Ecto neural progenitor cell (in vitro differentiated cells): Measurements from ENCODE around the gene CAMK2G.
A peak's percentile ranks its signal among the peaks of the same experiment; 100 is the strongest.
"Not testable (repeated sequence)": the region's sequence is repeated elsewhere in the genome, so short reads cannot be mapped to it uniquely, and the experiment has no call there.

Experiments used
- DNase-seq: peaks from one replicate; pipeline ENCODE4 v3.0.0-alpha.2; 2018; ENCODE audit warnings: low spot score

Gene CAMK2G

GRCh38 chr10:73902351-73902750 lies 28.0 kb upstream of the CAMK2G start:
- DNase-seq, result no peak

DNA sequence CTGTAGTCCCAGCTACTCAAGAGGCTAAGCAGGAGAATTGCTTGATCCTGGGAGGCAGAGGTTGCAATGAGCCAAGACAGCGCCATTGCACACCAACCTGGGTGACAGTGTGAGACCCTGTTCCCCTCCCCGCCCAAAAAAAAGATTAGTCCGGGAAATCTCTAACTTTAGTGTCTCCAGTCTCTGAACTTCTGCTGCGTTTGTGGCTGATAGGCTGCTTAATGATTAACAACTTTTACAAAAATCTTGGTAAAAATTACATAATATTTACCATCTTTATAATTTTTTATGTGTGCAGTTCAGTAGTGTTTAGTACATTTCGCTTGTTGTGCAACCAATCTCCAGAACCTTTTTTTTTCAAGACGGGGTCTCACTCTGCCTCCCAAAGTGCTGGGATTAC lies 26.9 kb upstream of the CAMK2G start:
- DNase-seq, result no peak

- DNase-seq, result no peak
These were observed 25.7 kb upstream of the CAMK2G start for GRCh38 chr10:73900064-73900463.

DNA sequence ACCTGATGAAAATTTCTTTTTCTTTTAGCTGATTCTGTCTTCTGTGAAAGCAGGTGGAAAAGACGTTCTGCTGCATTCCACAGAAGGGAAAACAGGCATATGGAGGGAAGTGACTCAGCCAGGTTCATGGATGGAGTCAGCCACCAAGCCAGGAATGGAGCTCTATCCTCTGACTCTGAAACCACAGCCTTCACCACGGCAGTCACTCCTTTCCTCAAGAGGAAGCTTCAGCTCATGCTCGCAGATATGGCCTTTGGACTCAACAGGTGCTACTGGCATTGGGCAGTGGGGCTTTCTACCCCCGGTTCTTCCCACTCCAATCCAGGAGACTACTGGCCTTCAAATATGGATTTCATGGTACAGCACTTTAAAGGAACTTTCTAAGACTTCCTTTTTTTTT lies 25.1 kb upstream of the CAMK2G start:
- no peak for DNase-seq

DNA sequence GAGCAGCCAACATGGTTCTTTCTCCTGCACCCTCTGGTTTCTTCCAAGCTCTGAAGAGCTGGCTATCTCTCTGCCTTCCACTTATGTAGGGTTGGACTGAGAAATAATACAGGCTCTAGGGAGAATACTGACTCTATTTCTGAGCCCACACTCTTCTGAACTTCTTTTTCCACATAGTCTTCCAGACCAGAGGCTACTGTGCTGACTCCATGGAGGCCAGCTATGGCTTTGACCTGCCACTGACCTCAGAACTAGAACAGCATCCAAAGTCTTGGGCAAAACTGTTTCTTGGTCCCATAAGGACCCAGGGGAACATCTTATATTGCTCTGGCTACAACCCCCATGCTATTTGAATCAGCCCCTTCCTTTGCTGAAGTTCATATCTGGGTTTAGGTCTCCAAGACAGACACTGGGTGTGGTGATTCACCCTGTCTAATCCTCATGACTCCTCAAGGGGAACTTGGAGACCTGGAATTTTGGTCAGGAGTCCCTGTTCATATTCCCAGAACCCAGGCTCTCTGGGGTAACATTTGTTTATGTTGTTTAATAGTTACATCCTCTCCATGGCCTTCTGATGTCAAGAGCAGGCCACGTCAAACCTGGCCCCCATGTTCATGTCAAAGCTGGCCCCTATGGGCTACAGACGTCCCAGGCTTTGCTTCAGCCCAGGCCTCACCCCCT lies 24.5 kb upstream of the CAMK2G start:
- no peak for DNase-seq

- no peak for DNase-seq
These were observed 23.3 kb upstream of the CAMK2G start for GRCh38 chr10:73897693-73898092.

DNA sequence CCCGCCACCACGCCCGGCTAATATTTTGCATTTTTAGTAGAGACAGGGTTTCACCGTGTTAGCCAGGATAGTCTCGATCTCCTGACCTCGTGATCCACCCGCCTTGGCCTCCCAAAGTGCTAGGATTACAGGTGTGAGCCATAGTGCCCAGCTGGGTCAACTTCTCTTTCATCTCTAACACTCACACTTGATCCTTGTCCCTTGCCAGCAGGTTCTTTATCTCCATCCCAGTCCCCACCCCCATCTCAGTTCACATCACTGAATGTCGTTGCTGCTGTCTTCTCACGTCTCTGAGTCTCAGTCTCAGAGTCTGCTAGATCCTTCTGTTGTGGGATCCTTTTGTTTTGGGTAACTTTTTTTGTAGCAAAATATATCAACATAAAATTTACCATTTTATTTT lies 21.0 kb upstream of the CAMK2G start:
- DNase-seq, result not testable (repeated sequence)

GRCh38 chr10:73894245-73894971 lies 20.1 kb upstream of the CAMK2G start:
- no peak for DNase-seq

GRCh38 chr10:73893426-73893825 lies 19.1 kb upstream of the CAMK2G start:
- no peak for DNase-seq

DNA sequence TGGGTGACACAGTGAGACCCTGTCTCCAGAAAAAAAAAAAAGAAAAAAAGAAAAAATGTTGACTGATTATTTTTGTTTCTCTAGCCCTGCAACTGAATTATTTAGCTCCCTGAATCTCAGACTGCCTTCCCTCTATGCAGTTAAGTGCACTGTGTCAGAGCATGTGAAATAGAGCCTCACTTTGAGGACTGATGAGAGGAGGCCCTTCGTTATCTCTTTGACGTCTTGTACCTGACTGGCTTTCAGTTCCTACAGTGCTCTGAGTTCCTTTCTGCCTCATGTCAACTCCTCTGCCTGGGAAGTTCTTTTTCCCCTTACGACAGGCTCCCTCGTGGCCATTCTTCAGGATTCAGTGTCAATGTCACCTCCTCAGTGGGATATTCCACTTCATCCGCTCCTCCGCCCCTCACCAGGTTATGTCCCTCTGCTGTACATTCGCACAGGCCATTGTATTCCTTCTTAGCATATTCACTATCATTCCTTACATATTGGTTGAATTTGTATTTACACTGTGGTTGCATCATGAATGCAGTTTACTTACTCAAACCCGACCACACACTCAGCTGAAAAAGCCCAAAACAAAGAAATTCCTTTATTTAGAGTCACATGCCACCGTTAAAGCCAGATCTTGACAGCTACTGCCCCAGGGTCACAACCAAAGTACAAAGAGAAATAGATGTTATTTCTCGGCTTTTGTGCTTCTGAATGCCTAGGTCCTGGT lies 18.1 kb upstream of the CAMK2G start:
- no peak for DNase-seq

- no peak for DNase-seq
These were observed 17.2 kb upstream of the CAMK2G start for GRCh38 chr10:73891540-73891939.

GRCh38 chr10:73890830-73891229 lies 16.5 kb upstream of the CAMK2G start:
- not testable (repeated sequence) for DNase-seq

- DNase-seq, result no peak
These were observed 15.9 kb upstream of the CAMK2G start for GRCh38 chr10:73890261-73890660.

DNA sequence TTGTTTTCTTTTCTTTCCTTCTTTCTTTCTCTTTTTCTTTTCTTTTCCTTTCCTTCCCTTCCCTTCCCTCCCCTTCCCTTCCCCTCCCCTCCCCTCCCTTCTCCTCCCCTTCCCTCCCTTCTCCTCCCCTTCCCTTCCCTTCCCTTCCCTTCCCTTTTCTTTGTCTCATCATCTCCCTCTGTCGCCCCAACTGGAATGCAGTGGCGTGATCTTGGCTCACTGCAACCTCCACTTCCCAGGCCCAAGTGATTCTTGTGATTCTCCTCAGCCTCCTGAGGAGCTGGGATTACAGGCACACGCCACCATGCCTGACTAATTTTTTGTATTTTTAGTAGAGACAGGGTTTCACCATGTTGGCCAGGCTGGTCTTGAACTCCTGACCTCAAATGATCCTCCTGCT lies 15.1 kb upstream of the CAMK2G start:
- DNase-seq, result not testable (repeated sequence)

- DNase-seq, result no peak
These were observed 14.7 kb upstream of the CAMK2G start for GRCh38 chr10:73889014-73889413.

DNA sequence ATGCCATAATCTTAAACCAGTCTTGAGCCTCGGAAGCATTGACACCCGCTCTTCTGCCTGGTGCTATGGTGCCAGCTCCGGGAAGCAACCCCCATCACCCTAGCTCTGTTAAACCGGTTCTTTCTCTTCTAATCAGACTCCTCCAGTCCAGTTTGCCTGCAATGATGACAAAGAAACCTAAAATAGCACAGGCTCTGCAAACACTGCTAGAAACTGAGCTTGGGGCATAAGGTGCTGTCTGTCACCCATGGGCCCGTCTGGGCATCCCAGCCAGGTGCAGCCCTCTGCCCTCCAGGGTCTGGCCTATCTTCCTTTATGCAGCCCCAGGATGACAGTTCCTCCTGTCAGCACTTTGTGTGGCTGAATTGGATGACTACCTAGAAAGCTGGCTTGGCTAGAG lies 14.2 kb upstream of the CAMK2G start:
- DNase-seq, result no peak

- DNase-seq, result no peak
These were observed 13.1 kb upstream of the CAMK2G start for GRCh38 chr10:73887294-73888039.

- no peak for DNase-seq
These were observed 12.4 kb upstream of the CAMK2G start for GRCh38 chr10:73886661-73887293.

- DNase-seq, result peak; percentile 80
These were observed 11.8 kb upstream of the CAMK2G start for GRCh38 chr10:73886085-73886529.

GRCh38 chr10:73884017-73884416 lies 9.7 kb upstream of the CAMK2G start:
- DNase-seq, result no peak

- DNase-seq, result no peak
These were observed 7.0 kb upstream of the CAMK2G start for GRCh38 chr10:73881221-73881919.
